Natural killer cell (primary cell): ENCODE results near the gene PDE10A. TPM values are rescaled to one million over a fixed set of nuclear protein-coding genes. Genes with fewer than 3 reads are reported as not detected.

ENCODE experiments used
- ATAC-seq, 3 donors: fragments of 150-1000 bp in 2 of 3; fragments of 200-7000 bp in 1 of 3; cut with Tn5 transposase; 1 replicate in 1 of 3; 2 replicates in 2 of 3; pipeline ENCODE4 v1.10.0; 2021; ENCODE audit warnings: mild to moderate bottlenecking in 2 of 3, moderate library complexity in 2 of 3
- DNase-seq, 2 donors: peaks; one replicate each; pipeline versions ENCODE4 v3.0.0 to v3.0.0-alpha.2; 2013 to 2021; ENCODE audit warnings: mixed read lengths in 1 of 2
- H3K27ac ChIP-seq: one replicate; pipeline ENCODE4 v1.5.1; 2013; ENCODE audit warnings: mild to moderate bottlenecking, low read length
- H3K27me3 ChIP-seq: one replicate; pipeline ENCODE4 v1.6.1; 2013; ENCODE audit warnings: low read length; ENCODE audit not compliant: control insufficient read depth, insufficient read depth
- H3K36me3 ChIP-seq: one replicate; pipeline ENCODE4 v1.6.1; 2013; ENCODE audit warnings: low read length; ENCODE audit not compliant: control insufficient read depth, insufficient read depth
- H3K4me1 ChIP-seq: one replicate; pipeline ENCODE4 v1.6.1; 2013; ENCODE audit warnings: low read length; ENCODE audit not compliant: control insufficient read depth, insufficient read depth
- H3K4me3 ChIP-seq: one replicate; pipeline ENCODE4 v1.5.1; 2013; ENCODE audit warnings: low read length
- H3K9me3 ChIP-seq: one replicate; pipeline ENCODE4 v1.6.1; 2013; ENCODE audit warnings: low read length; ENCODE audit not compliant: control insufficient read depth, insufficient read depth
- H3K27ac Mint-ChIP-seq, 2 donors: one replicate each; pipeline ENCODE4 v1.8.0; 2022; ENCODE audit warnings: mild to moderate bottlenecking in 2 of 2, mixed read lengths in 2 of 2, moderate library complexity in 1 of 2
- H3K27me3 Mint-ChIP-seq, 2 donors: one replicate each; pipeline ENCODE4 v1.8.0; 2022; ENCODE audit warnings: low read depth in 2 of 2, mixed read lengths in 2 of 2
- H3K36me3 Mint-ChIP-seq: one replicate; pipeline ENCODE4 v1.8.0; 2022; ENCODE audit warnings: mixed read lengths
- H3K4me1 Mint-ChIP-seq, 2 donors: one replicate each; pipeline ENCODE4 v1.8.0; 2022; ENCODE audit warnings: mixed read lengths in 2 of 2
- H3K4me3 Mint-ChIP-seq: one replicate; pipeline ENCODE4 v1.8.0; 2022; ENCODE audit warnings: mild to moderate bottlenecking, moderate library complexity, mixed read lengths
- H3K9me3 Mint-ChIP-seq, 2 donors: one replicate each; pipeline ENCODE4 v1.8.0; 2022; ENCODE audit warnings: mixed read lengths in 2 of 2
- WGBS: methylation state at CpG from one replicate; pipeline ENCODE4 v1.1.7; 2013; ENCODE audit warnings: missing lambda C conversion rate; ENCODE audit not compliant: insufficient coverage; 5-methylcytosine and 5-hydroxymethylcytosine counted together
- intact Hi-C: fragments of 100-400 bp; cut with micrococcal nuclease; formaldehyde crosslinking; loops from one replicate; pipeline ENCODE4 v1.14.2; 2022
- total RNA-seq, 4 donors: library from RNA; stranded (reverse); fragments of 120-200 nt in 1 of 4; gene quantifications; one replicate each; pipeline versions ENCODE4 v1.2.3 to v1.2.4, GENCODE V29; 2013 to 2022
- TF ChIP-seq, protein P1 (sequence below): fragments of 200-600 bp; IDR thresholded peaks from one replicate; pipeline ENCODE4 v1.8.0; 2022; ENCODE audit warnings: antibody characterized with exemption

PDE10A gene
- total RNA-seq, 3 donors from 2014 or later (not counting 1 experiment from before 2014, with no cell fraction given), result not detected

- no peak overlapping the region for H3K27ac ChIP-seq
- Mint-ChIP-seq H3K36me3 (no peaks in the 10 kb centered on the region), H3K27ac (no peak overlapping the region), H3K9me3 (no peaks in the 10 kb centered on the region), H3K4me1 (peaks cover 0 to 6% of the 10 kb centered on the region in 2 donors), H3K4me3 (no peak overlapping the region), H3K27me3 (peaks cover 11 to 14% of the 10 kb centered on the region in 2 donors)
- H3K9me3 ChIP-seq, result peaks cover 5% of the 10 kb centered on the region
- no peak for DNase-seq
- peaks cover 5% of the 10 kb centered on the region for H3K4me1 ChIP-seq
- H3K36me3 ChIP-seq, result no peaks in the 10 kb centered on the region
- TF ChIP-seq, protein P1, sequence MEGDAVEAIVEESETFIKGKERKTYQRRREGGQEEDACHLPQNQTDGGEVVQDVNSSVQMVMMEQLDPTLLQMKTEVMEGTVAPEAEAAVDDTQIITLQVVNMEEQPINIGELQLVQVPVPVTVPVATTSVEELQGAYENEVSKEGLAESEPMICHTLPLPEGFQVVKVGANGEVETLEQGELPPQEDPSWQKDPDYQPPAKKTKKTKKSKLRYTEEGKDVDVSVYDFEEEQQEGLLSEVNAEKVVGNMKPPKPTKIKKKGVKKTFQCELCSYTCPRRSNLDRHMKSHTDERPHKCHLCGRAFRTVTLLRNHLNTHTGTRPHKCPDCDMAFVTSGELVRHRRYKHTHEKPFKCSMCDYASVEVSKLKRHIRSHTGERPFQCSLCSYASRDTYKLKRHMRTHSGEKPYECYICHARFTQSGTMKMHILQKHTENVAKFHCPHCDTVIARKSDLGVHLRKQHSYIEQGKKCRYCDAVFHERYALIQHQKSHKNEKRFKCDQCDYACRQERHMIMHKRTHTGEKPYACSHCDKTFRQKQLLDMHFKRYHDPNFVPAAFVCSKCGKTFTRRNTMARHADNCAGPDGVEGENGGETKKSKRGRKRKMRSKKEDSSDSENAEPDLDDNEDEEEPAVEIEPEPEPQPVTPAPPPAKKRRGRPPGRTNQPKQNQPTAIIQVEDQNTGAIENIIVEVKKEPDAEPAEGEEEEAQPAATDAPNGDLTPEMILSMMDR, result no peak
- ATAC-seq, result no peak
- H3K27me3 ChIP-seq, result peaks cover 3% of the 10 kb centered on the region
- H3K4me3 ChIP-seq, result no peak overlapping the region
- no CpG with 5 or more reads among the region's 2 CpGs for WGBS
- intact Hi-C loops, result no loop called here
These were observed 24.5 kb downstream of the PDE10A start for GRCh38 chr6:165638530-165638929.

DNA sequence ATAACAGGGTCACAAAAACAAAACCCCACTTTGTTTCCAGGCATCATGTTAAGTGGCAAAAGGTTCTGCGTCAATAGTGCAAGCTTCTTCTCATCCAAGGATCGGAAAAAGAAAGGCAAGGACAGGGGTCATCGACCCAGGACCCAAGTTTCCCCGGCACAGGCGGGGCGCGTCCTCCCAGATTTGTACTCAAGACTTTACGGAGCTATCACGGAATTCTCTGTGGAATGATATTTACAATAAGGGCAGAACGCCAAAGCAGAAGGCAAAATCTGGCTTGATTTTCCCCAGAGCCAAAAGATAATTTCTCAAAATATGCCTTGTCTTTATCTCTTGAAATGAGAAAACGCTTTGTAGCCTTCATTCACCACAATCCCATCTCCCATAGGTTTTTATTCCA is 25.5 kb downstream of the PDE10A start:
- Mint-ChIP-seq H3K4me3 (no peak overlapping the region), H3K27me3 (peaks cover 9 to 22% of the 10 kb centered on the region in 2 donors), H3K4me1 (peaks cover 0 to 6% of the 10 kb centered on the region in 2 donors), H3K27ac (no peak overlapping the region), H3K9me3 (no peaks in the 10 kb centered on the region), H3K36me3 (no peaks in the 10 kb centered on the region)
- Histone ChIP-seq H3K27ac (no peak overlapping the region), H3K36me3 (no peaks in the 10 kb centered on the region), H3K27me3 (peaks cover 3% of the 10 kb centered on the region), H3K4me3 (no peak overlapping the region), H3K4me1 (peaks cover 8% of the 10 kb centered on the region), H3K9me3 (peaks cover 5% of the 10 kb centered on the region)
- DNase-seq (no peak), ATAC-seq (no peak)
- 89% methylated on average over 10 of the region's 11 CpGs for WGBS
- TF ChIP-seq, protein P1, result no peak
- intact Hi-C loops, result no loop called here

DNA sequence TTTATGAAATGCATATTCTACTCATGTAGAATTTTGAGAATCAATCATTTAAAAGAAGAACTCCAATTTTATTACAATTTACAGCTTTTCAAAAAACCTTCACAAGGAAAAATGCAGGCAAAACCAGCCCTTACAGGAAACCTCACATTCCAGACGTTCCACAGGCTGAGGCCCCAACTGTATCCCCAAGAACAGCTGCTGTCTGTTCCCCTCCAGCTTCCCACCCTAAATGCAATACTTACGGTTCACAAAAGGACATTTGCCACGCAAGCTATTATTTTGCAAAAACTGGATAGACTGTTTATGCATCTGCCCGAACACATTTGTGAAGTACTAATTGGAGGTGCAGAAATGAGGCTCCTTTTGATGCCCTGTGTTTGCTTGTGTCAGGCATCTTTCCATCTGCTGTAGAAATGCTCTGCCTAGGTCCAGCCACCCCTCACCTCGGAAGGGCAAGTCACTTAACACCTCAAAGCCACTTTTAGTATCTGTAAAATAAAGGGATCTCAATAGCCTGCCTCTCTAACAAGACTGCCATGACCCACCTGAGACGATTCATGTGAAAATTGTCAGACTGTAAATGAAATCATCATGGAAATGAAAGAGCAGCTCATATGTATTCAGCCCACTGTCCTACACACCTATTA is 26.5 kb downstream of the PDE10A start:
- Histone ChIP-seq H3K4me3 (no peak overlapping the region), H3K36me3 (no peaks in the 10 kb centered on the region), H3K4me1 (peaks cover 15% of the 10 kb centered on the region), H3K27ac (no peak overlapping the region), H3K27me3 (peaks cover 3% of the 10 kb centered on the region), H3K9me3 (peaks cover 5% of the 10 kb centered on the region)
- Mint-ChIP-seq H3K9me3 (no peaks in the 10 kb centered on the region), H3K27ac (no peak overlapping the region), H3K4me1 (peaks cover 0 to 6% of the 10 kb centered on the region in 2 donors), H3K4me3 (no peak overlapping the region), H3K36me3 (no peaks in the 10 kb centered on the region), H3K27me3 (peaks cover 6 to 23% of the 10 kb centered on the region in 2 donors)
- 83% methylated on average over 5 of the region's 6 CpGs for WGBS
- TF ChIP-seq, protein P1, result no peak
- no peak for ATAC-seq
- intact Hi-C loops, result no loop called here
- DNase-seq, result no peak

DNA sequence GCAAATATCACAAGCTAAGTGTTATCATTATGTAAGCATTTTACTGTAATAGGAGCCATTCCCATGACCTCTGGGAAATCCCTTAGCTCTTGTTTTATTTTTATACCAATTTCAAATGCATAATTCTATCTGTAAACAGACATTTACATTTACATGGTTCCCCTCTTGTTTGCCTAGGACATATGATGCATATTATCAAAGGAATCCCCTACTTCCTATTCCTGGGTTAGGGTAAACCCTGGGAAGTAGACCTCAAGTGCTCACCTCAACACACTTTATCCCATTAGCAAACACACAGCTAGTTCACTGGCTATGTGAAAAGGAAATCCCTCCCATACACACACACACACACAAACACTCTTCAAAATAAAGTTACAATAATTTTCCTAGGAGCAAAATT is 27.1 kb downstream of the PDE10A start:
- intact Hi-C loops, result no loop called here
- Mint-ChIP-seq H3K9me3 (no peaks in the 10 kb centered on the region), H3K4me1 (peaks cover 0 to 6% of the 10 kb centered on the region in 2 donors), H3K27me3 (peaks cover 6 to 23% of the 10 kb centered on the region in 2 donors), H3K27ac (no peak overlapping the region), H3K36me3 (no peaks in the 10 kb centered on the region), H3K4me3 (no peak overlapping the region)
- Histone ChIP-seq H3K4me3 (no peak overlapping the region), H3K36me3 (no peaks in the 10 kb centered on the region), H3K9me3 (peaks cover 5% of the 10 kb centered on the region), H3K4me1 (peaks cover 15% of the 10 kb centered on the region), H3K27ac (no peak overlapping the region), H3K27me3 (peaks cover 3% of the 10 kb centered on the region)
- TF ChIP-seq, protein P1, result no peak
- DNase-seq (no peak), ATAC-seq (no peak)
